Mesenchymal stem cell (in vitro differentiated cells and primary cell): ENCODE data around the gene TMEM178B.
A peak's percentile ranks its signal among the peaks of the same experiment; 100 is the strongest.

ENCODE experiments used
- DNase-seq: peaks from one replicate; pipeline ENCODE4 v3.0.0-alpha.2; 2013
- H2AFZ ChIP-seq: one replicate; pipeline ENCODE4 v1.6.1; 2013; ENCODE audit warnings: low read depth, mild to moderate bottlenecking, control low read depth, inconsistent platforms, low read length, moderate library complexity
- H2AK5ac ChIP-seq: 2 replicates; pipeline ENCODE4 v1.6.1; 2013; ENCODE audit warnings: low read length, moderate library complexity, mild to moderate bottlenecking, inconsistent platforms; ENCODE audit not compliant: severe bottlenecking
- H2BK120ac ChIP-seq: one replicate; pipeline ENCODE4 v1.6.1; 2013; ENCODE audit warnings: low read depth, mild to moderate bottlenecking, inconsistent platforms, low read length, moderate library complexity
- H2BK12ac ChIP-seq, 2 experiments: one replicate each; pipeline ENCODE4 v1.6.1; 2013; ENCODE audit warnings: inconsistent platforms in 2 of 2, low read length in 2 of 2, mild to moderate bottlenecking in 2 of 2, moderate library complexity in 2 of 2, control low read depth in 1 of 2
- H2BK15ac ChIP-seq: one replicate; pipeline ENCODE4 v1.6.1; 2013; ENCODE audit warnings: mild to moderate bottlenecking, low read depth, inconsistent platforms; ENCODE audit not compliant: poor library complexity, severe bottlenecking
- H2BK5ac ChIP-seq: 2 replicates; pipeline ENCODE4 v1.6.1; 2013; ENCODE audit warnings: low read depth, mild to moderate bottlenecking, low read length, control low read depth, inconsistent platforms; ENCODE audit not compliant: poor library complexity, severe bottlenecking
- H3K14ac ChIP-seq, 2 experiments: one replicate each; pipeline ENCODE4 v1.6.1; 2013; ENCODE audit warnings: inconsistent platforms in 2 of 2, low read length in 2 of 2, control low read depth in 1 of 2, mild to moderate bottlenecking in 1 of 2, moderate library complexity in 1 of 2
- H3K18ac ChIP-seq, 2 experiments: one replicate each; pipeline ENCODE4 v1.6.1; 2013; ENCODE audit warnings: inconsistent platforms in 2 of 2, low read length in 2 of 2, control low read depth in 1 of 2, low read depth in 1 of 2, mild to moderate bottlenecking in 1 of 2
- H3K23ac ChIP-seq, 2 experiments: one replicate each; pipeline ENCODE4 v1.6.1; 2013; ENCODE audit warnings: inconsistent platforms in 2 of 2, low read length in 2 of 2, mild to moderate bottlenecking in 2 of 2, moderate library complexity in 2 of 2, control low read depth in 1 of 2
- H3K27ac ChIP-seq: 2 replicates; pipeline ENCODE4 v1.5.1; 2013; ENCODE audit warnings: mild to moderate bottlenecking, moderate library complexity, low read length, control low read depth, inconsistent platforms; ENCODE audit not compliant: poor library complexity, severe bottlenecking
- H3K27me3 ChIP-seq, 2 experiments: 2 replicates each; pipeline versions ENCODE4 v1.6.1 to v1.7.0; 2013; ENCODE audit warnings: low read length in 2 of 2, mild to moderate bottlenecking in 2 of 2, moderate library complexity in 2 of 2, control low read depth in 1 of 2, inconsistent platforms in 1 of 2; ENCODE audit not compliant: control insufficient read depth in 1 of 2, insufficient read depth in 1 of 2
- H3K36me3 ChIP-seq, 2 experiments: 2 replicates each; pipeline versions ENCODE4 v1.6.1 to v1.7.0; 2013; ENCODE audit warnings: low read length in 2 of 2, control low read depth in 1 of 2, inconsistent platforms in 1 of 2, low read depth in 1 of 2, mild to moderate bottlenecking in 1 of 2; ENCODE audit not compliant: insufficient read depth in 2 of 2, control insufficient read depth in 1 of 2
- H3K4ac ChIP-seq, 2 experiments: one replicate each; pipeline ENCODE4 v1.6.1; 2013; ENCODE audit warnings: inconsistent platforms in 2 of 2, low read length in 2 of 2, mild to moderate bottlenecking in 2 of 2, moderate library complexity in 2 of 2, control low read depth in 1 of 2, low read depth in 1 of 2
- H3K4me1 ChIP-seq: 2 replicates; pipeline ENCODE4 v1.6.1; 2013; ENCODE audit warnings: low read depth, low read length, control low read depth; ENCODE audit not compliant: control insufficient read depth, insufficient read depth
- H3K4me2 ChIP-seq: 2 replicates; pipeline ENCODE4 v1.6.1; 2013; ENCODE audit warnings: low read length, mild to moderate bottlenecking, inconsistent platforms; ENCODE audit not compliant: poor library complexity, severe bottlenecking
- H3K4me3 ChIP-seq, 2 experiments: 2 replicates each; pipeline versions ENCODE4 v1.5.1 to v1.7.0; 2013; ENCODE audit warnings: low read length in 2 of 2, mild to moderate bottlenecking in 2 of 2, control low read depth in 1 of 2, low read depth in 1 of 2; ENCODE audit not compliant: insufficient read depth in 1 of 2
- H3K79me1 ChIP-seq: replicated peaks from 2 replicates; pipeline ENCODE4 v1.6.1; 2013; ENCODE audit warnings: mild to moderate bottlenecking, control low read depth, low read length, inconsistent platforms; ENCODE audit not compliant: poor library complexity, severe bottlenecking
- H3K9ac ChIP-seq: 2 replicates; pipeline ENCODE4 v1.7.0; 2013; ENCODE audit warnings: mild to moderate bottlenecking, low read length, moderate library complexity
- H3K9me3 ChIP-seq: 2 replicates; pipeline ENCODE4 v1.7.0; 2013; ENCODE audit warnings: mild to moderate bottlenecking, low read length; ENCODE audit not compliant: control insufficient read depth
- H4K8ac ChIP-seq: one replicate; pipeline ENCODE4 v1.6.1; 2013; ENCODE audit warnings: inconsistent platforms, mild to moderate bottlenecking, low read length, moderate library complexity
- H4K91ac ChIP-seq: one replicate; pipeline ENCODE4 v1.6.1; 2013; ENCODE audit warnings: mild to moderate bottlenecking, low read length, inconsistent platforms
- WGBS: methylation state at CpG from one replicate; pipeline ENCODE4 v1.1.7; 2013; ENCODE audit warnings: mixed read lengths; 5-methylcytosine and 5-hydroxymethylcytosine counted together

TMEM178B gene

DNA sequence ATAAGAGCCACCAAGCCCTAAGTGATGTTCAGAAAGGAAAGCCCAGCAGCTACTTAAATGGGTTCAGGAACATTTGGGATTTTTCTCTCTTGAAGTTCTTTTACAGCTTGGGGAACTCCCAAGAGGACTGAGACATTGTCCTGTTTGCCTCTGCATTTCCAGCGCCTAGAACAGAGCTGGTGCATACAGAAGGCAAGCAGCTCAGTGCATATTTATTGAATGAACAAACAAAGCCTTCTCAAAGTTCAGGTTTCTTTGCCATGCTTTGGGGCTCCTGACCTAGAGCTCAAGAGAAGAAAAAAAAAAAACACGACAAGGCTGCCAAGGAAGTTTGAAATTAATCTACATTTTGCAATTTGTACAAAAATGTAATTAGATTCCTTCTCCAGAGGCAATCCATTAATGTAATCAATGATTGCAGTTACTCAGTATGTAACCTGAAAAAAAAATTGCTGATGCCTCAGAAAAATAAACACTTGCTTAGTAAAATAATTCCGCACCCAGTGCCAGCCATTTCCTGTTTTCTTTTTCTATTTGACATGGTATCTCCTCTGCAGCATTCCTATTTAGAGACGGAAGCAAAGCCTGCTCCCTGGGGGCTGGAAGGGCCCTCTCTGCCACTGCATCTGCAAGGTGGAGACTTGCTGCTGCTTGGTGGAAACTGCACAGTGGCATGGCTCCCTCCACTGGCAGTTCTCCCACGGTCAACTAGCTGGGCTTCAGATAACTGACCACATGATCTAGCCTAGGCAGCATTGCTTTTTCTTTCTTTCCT lies 157.3 kb downstream of the TMEM178B start:
- Histone ChIP-seq H3K9me3 (no peaks in the 10 kb centered on the region), H3K14ac (no peak overlapping the region), H4K8ac (no peak overlapping the region), H3K4ac (no peak overlapping the region), H3K79me1 (peaks cover 17% of the 10 kb centered on the region), H4K91ac (no peak overlapping the region), H3K4me1 (no peaks in the 10 kb centered on the region), H2AK5ac (no peak overlapping the region), H3K23ac (no peak overlapping the region), H3K36me3 (no peaks in the 10 kb centered on the region), H3K9ac (no peak overlapping the region), H2BK5ac (no peak overlapping the region), H2AFZ (no peak overlapping the region), H3K4me2 (no peak overlapping the region), H2BK120ac (no peak overlapping the region), H3K18ac (no peak overlapping the region), H3K4me3 (no peak overlapping the region), H3K27me3 (peaks cover 0 to 5% of the 10 kb centered on the region in 2 experiments), H2BK15ac (no peak overlapping the region), H3K27ac (no peak overlapping the region), H2BK12ac (no peak overlapping the region)
- 31% methylated on average over 4 of the region's 5 CpGs for WGBS
- DNase-seq: peak; percentile 4

DNA sequence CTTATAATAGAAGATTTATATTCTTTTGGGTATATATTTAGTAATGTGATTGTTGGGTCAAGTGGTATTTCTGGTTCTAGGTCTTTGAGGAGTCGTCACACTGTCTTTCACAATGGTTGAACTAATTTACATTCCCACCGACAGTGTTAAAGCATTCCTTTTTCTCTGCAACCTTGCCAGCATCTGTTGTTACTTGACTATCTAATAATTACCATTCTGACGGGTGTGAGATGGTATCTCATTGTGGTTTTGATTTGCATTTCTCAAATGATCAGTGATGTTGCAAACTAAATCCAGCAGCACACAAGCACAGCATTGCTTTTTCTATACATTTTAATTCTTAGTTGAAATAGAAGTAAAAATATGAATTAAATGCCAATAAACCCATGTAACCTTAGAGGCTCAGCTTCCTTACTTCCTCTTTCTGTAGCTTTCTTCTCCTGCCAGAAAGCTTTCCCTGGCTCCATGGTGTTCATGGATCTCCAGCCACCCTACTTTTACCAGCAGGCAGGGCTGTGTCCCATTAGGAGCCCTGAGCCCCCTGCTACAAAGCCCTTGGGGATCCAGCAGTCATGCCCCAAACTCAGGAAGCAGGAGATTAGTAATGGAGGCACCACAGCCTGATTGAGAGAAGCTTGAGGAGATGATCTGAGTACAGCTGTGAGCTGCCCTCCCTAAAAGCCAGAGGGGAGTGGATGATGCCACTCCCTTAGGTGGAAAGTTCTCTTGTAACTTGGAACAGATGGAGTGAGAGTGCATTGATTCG lies 158.6 kb downstream of the TMEM178B start:
- Histone ChIP-seq H3K18ac (no peak overlapping the region), H3K27me3 (peaks cover 0 to 5% of the 10 kb centered on the region in 2 experiments), H2AK5ac (no peak overlapping the region), H3K79me1 (peaks cover 17% of the 10 kb centered on the region), H3K4ac (no peak overlapping the region), H2BK12ac (no peak overlapping the region), H3K36me3 (no peaks in the 10 kb centered on the region), H3K4me3 (no peak overlapping the region), H3K4me1 (no peaks in the 10 kb centered on the region), H3K14ac (no peak overlapping the region), H2AFZ (no peak overlapping the region), H3K4me2 (no peak overlapping the region), H2BK5ac (no peak overlapping the region), H2BK15ac (no peak overlapping the region), H2BK120ac (no peak overlapping the region), H3K23ac (no peak overlapping the region), H3K9ac (no peak overlapping the region), H3K27ac (no peak overlapping the region), H4K91ac (no peak overlapping the region), H3K9me3 (no peaks in the 10 kb centered on the region), H4K8ac (no peak overlapping the region)
- no peak for DNase-seq
- WGBS: 71% methylated on average over 1 of the region's 4 CpGs

DNA sequence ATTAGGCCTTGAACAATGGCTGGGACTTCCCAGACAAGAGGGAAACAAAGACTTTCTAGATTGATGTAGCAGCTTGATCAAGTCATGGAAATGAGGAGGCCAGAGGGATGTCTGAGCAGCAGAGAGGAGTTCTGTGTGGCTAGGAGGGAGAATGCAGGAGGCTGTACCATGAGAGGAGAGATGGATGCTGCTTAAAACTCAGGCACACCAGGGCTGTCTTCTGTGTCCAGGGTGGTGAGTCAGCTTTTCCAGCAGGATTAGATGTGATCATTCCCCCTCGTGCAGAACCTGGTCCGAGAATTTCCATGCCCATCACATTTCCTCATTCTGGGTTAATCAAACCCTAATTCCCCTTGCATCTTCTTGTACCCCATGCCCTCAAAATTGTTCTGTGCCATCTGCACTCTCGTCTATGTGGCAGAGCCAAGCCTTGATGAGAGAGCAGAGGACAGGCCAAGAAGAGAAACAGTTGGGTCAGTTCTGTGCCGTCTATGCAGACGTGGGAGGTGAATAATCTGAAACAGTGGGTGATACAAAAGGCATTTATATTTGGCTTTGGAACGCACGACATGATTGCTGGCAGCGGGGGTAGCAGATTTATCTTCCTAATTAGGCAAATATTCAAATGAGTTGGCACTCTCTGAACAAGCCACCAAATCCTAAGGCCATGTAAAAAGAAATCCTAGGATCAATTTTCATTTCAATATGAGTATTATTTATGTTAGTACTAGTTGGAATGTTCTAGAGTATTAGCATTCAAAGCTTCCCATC lies 160.7 kb downstream of the TMEM178B start:
- no peak for DNase-seq
- Histone ChIP-seq H3K4me3 (no peak overlapping the region), H4K91ac (no peak overlapping the region), H2AFZ (no peak overlapping the region), H2BK12ac (no peak overlapping the region), H3K23ac (no peak overlapping the region), H3K14ac (no peak overlapping the region), H3K36me3 (no peaks in the 10 kb centered on the region), H4K8ac (no peak overlapping the region), H3K4me2 (no peak overlapping the region), H3K4me1 (no peaks in the 10 kb centered on the region), H2BK120ac (no peak overlapping the region), H3K27ac (no peak overlapping the region), H3K27me3 (peaks cover 3 to 5% of the 10 kb centered on the region in 2 experiments), H2BK15ac (no peak overlapping the region), H3K18ac (no peak overlapping the region), H3K4ac (no peak overlapping the region), H3K79me1 (peaks cover 18% of the 10 kb centered on the region), H2AK5ac (no peak overlapping the region), H2BK5ac (no peak overlapping the region), H3K9me3 (no peaks in the 10 kb centered on the region), H3K9ac (no peak overlapping the region)
- WGBS: 73% methylated on average over 5 of the region's 8 CpGs

DNA sequence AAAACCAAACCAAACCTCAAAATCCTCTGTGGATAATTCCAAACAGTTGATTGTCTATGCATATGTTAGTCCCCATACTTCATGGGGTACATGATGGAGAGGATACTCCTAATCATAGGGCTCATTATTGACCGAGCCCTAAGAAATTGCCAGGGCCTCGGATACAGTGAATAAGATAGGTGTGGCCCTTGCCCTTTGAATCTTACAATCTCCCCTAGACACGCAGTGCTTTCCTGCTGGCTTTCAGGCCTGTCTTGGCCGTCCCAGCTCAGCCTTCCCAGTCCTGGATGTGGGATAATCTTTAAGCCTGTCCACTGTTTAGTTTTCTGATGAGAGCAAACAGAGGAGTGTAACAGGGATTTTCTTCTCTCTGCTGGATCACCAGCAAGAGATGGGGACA lies 161.8 kb downstream of the TMEM178B start:
- Histone ChIP-seq H3K18ac (no peak overlapping the region), H3K36me3 (no peaks in the 10 kb centered on the region), H3K9ac (no peak overlapping the region), H2BK120ac (no peak overlapping the region), H2AK5ac (no peak overlapping the region), H3K27me3 (peaks cover 4 to 5% of the 10 kb centered on the region in 2 experiments), H3K4me1 (no peaks in the 10 kb centered on the region), H4K91ac (no peak overlapping the region), H4K8ac (no peak overlapping the region), H3K79me1 (peaks cover 20% of the 10 kb centered on the region), H3K23ac (no peak overlapping the region), H2BK5ac (no peak overlapping the region), H3K4ac (no peak overlapping the region), H2AFZ (no peak overlapping the region), H3K4me2 (no peak overlapping the region), H2BK15ac (no peak overlapping the region), H2BK12ac (no peak overlapping the region), H3K14ac (no peak overlapping the region), H3K27ac (no peak overlapping the region), H3K4me3 (no peak overlapping the region), H3K9me3 (no peaks in the 10 kb centered on the region)
- no peak for DNase-seq
- 59% methylated on average over 4 of the region's 4 CpGs for WGBS
